ENCODE measurements around the gene STK32B. TPM values are rescaled to one million over a fixed set of nuclear protein-coding genes. Genes with fewer than 3 reads are reported as not detected.

STK32B gene
- polyA plus RNA-seq, 2 of the 4 experiments (the other 2 are of a cell fraction) = 7.6 to 12.1 TPM

GRCh38 chr4:5139141-5139540, 87.9 kb downstream of the STK32B start:
- 67% methylated on average over 2 of the region's 2 CpGs for WGBS (ENCODE audit: missing lambda C conversion rate)
- no peak for ATAC-seq
- ChIA-PET POLR2A (no interaction called here), CTCF (interaction anchor here (0.8 to 1.0 kb wide), 2 partner anchors 29 to 89 kb away, joined by 3 to 5 read pairs; no protein-coding TSS in a partner anchor)
- peak overlapping the region in 1 of 2 experiments; percentile 82; a peak in 4 of 6 replicates for H3K27ac ChIP-seq
- H3K9me3 ChIP-seq = no peaks in the 10 kb centered on the region
- H3K4me3 ChIP-seq = no peak overlapping the region
- no peak for DNase-seq (ENCODE audit: low read depth in 1 of 2, low spot score in 1 of 2)
- no peak for FAIRE-seq
- TF ChIP-seq CBX2 (IDR thresholded peaks at IDR 0.05; ENCODE audit: borderline replicate concordance, low read depth) (no peak), HES2 (IDR thresholded peaks at IDR 0.05) (no peak), CHD2 (IDR thresholded peaks at IDR 0.05; ENCODE audit: low read length, partially characterized antibody) (no peak), NFE2L2 (conservative IDR thresholded peaks at IDR 0.05; ENCODE audit: low read length) (no peak)
- 0 out of 3 replicates have a peak overlapping the region, but pooled peaks have one; percentile 77 for H3K4me2 ChIP-seq
- H3K4me1 ChIP-seq = peaks cover 35% of the 10 kb centered on the region

- Histone ChIP-seq H3K9me3 (no peaks in the 10 kb centered on the region), H3K4me3 (no peak overlapping the region), H3K27ac (no peak overlapping the region), H3K4me2 (no peak overlapping the region), H3K4me1 (peaks cover 23% of the 10 kb centered on the region)
- CTCF ChIA-PET = interaction anchor here (0.6 to 0.9 kb wide), 3 partner anchors 17 to 145 kb away, joined by 3 to 4 read pairs (median 3); partner anchors contain the start of gene STK32B
- DNase-seq (ENCODE audit: low read depth in 1 of 2, low spot score in 1 of 2) = no peak
- WGBS (ENCODE audit: missing lambda C conversion rate) = 99% methylated on average over 4 of the region's 4 CpGs
- no peak for FAIRE-seq
- POLR2A ChIA-PET = no interaction called here
- ATAC-seq = no peak
- no peak for TF ChIP-seq RFX5 (IDR thresholded peaks at IDR 0.05)
- TF ChIP-seq, protein P1, sequence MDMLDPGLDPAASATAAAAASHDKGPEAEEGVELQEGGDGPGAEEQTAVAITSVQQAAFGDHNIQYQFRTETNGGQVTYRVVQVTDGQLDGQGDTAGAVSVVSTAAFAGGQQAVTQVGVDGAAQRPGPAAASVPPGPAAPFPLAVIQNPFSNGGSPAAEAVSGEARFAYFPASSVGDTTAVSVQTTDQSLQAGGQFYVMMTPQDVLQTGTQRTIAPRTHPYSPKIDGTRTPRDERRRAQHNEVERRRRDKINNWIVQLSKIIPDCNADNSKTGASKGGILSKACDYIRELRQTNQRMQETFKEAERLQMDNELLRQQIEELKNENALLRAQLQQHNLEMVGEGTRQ (IDR thresholded peaks at IDR 0.05) = peak; percentile 18; the same call in 1 of the 2 replicates
- no peak for TF ChIP-seq HDAC2 (IDR thresholded peaks at IDR 0.05)
- TF ChIP-seq FOSL2 (IDR thresholded peaks at IDR 0.05) = no peak
- no peak for TF ChIP-seq FOSL2 (CRISPR knock-in tag; IDR thresholded peaks at IDR 0.05)
Measured at GRCh38 chr4:5141802-5142201, 90.5 kb downstream of the STK32B start.

DNA sequence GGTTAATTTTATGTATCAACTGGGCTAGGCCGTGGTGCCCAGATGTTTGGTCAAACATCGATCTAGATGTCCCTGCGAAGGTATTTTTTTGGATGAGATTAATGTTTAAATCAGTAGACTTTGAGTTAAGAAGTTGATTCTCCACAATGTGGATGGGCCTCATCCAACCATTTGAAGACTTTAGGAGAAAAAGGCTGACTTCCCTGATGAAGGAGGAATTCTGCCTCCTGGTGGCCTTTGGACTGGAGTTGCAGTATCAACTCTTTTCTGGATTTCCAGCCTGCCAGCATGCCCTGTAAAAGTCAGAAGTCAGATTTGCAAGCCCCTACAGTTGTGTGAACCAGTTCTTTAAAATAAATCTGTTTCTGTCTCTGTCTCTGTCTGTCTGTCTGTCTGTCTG, 91.4 kb downstream of the STK32B start:
- POLR2A ChIA-PET = no interaction called here
- Histone ChIP-seq H3K4me3 (no peak overlapping the region), H3K9me3 (no peaks in the 10 kb centered on the region), H3K4me2 (no peak overlapping the region), H3K27ac (peak overlapping the region in 1 of 2 experiments; percentile 37; a peak in 1 of 6 replicates), H3K4me1 (peaks cover 14% of the 10 kb centered on the region)
- FAIRE-seq (no peak), ATAC-seq (peak; percentile 39 to 67; a peak in 4 of 6 replicates), DNase-seq (ENCODE audit: low read depth in 1 of 2, low spot score in 1 of 2) (peak; percentile 16 to 58)
- WGBS (ENCODE audit: missing lambda C conversion rate) = 67% methylated on average over 3 of the region's 3 CpGs
- TF ChIP-seq RNF2 (IDR thresholded peaks at IDR 0.05; ENCODE audit: borderline replicate concordance, low read depth) = no peak
- TF ChIP-seq HOXB13 (CRISPR knock-in tag; IDR thresholded peaks at IDR 0.05; ENCODE audit: low read depth) = no peak
- TF ChIP-seq FOXS1 (CRISPR knock-in tag; IDR thresholded peaks at IDR 0.05) = no peak
- no peak for TF ChIP-seq CHD4 (IDR thresholded peaks at IDR 0.05; ENCODE audit: borderline replicate concordance)
- TF ChIP-seq SMC3 (IDR thresholded peaks at IDR 0.05) = peak; percentile 74
- TF ChIP-seq CTCF (IDR thresholded peaks at IDR 0.05) = peak; percentile 51
- peak; percentile 64 to 66 for TF ChIP-seq RAD21 (conservative IDR thresholded peaks at IDR 0.05 in 1 of 2, IDR thresholded peaks at IDR 0.05 in 1 of 2)
- CTCF ChIA-PET = interaction anchor here (0.9 kb wide), 1 partner anchor 17 kb away, joined by 3 read pairs; no protein-coding TSS in a partner anchor

- Histone ChIP-seq H3K4me3 (no peak overlapping the region), H3K27ac (0 out of 6 replicates have a peak overlapping the region, but pooled peaks of 1 of the 2 experiments have one; percentile 37), H3K9me3 (no peaks in the 10 kb centered on the region), H3K4me1 (peaks cover 8% of the 10 kb centered on the region), H3K4me2 (no peak overlapping the region)
- POLR2A ChIA-PET = no interaction called here
- 92% methylated on average over 3 of the region's 3 CpGs for WGBS (ENCODE audit: missing lambda C conversion rate)
- ATAC-seq = no peak
- CTCF ChIA-PET = interaction anchor here (1.4 kb wide), 1 partner anchor 93 kb away, joined by 4 read pairs; no protein-coding TSS in a partner anchor
- FAIRE-seq = no peak
- no peak for DNase-seq (ENCODE audit: low read depth in 1 of 2, low spot score in 1 of 2)
- TF ChIP-seq RFX5 (IDR thresholded peaks at IDR 0.05) (no peak), HES2 (IDR thresholded peaks at IDR 0.05) (no peak), PBX3 (IDR thresholded peaks at IDR 0.05) (no peak), HOXA7 (CRISPR knock-in tag; IDR thresholded peaks at IDR 0.05) (no peak), FOSB (CRISPR knock-in tag; IDR thresholded peaks at IDR 0.05) (no peak), POLR2A (IDR thresholded peaks at IDR 0.05; ENCODE audit: low read length) (no peak), MAZ (IDR thresholded peaks at IDR 0.05; ENCODE audit: borderline replicate concordance, low read depth, low read length) (no peak)
Measured at GRCh38 chr4:5143306-5143861, 92.1 kb downstream of the STK32B start.

All from A549 (cell line).